SU-DHL-6 (cell line): ENCODE results near the gene LPCAT2.

Experiments used
- H2AFZ ChIP-seq: fragments of 200-600 bp; sonication (generic); 2 replicates; pipeline ENCODE4 v1.6.1; 2014; ENCODE audit warnings: low read depth, mild to moderate bottlenecking, moderate library complexity, mixed read lengths, antibody characterized with exemption, low read length; ENCODE audit not compliant: severe bottlenecking
- H3F3A ChIP-seq: fragments of 200-600 bp; shearing (Covaris generic); 2 replicates; pipeline ENCODE4 v1.6.0; 2016; ENCODE audit warnings: antibody characterized with exemption, mild to moderate bottlenecking; ENCODE audit not compliant: insufficient read depth
- H3K27ac ChIP-seq: fragments of 200-600 bp; sonication (generic); 2 replicates; pipeline ENCODE4 v1.5.1; 2016; ENCODE audit warnings: low read depth, mild to moderate bottlenecking, low read length, moderate library complexity, mixed read lengths
- H3K27me3 ChIP-seq: fragments of 200-600 bp; sonication (generic), shearing (Covaris generic); 2 replicates; pipeline ENCODE4 v1.6.0; 2014; ENCODE audit warnings: mild to moderate bottlenecking, low read length
- H3K36me3 ChIP-seq: fragments of 200-600 bp; sonication (generic); 2 replicates; pipeline ENCODE4 v1.6.1; 2014; ENCODE audit warnings: mild to moderate bottlenecking, low read length, mixed read lengths
- H3K4me2 ChIP-seq: fragments of 300-600, 200-600 bp; shearing (Covaris generic), sonication (generic); 2 replicates; pipeline ENCODE4 v1.6.0; 2014; ENCODE audit warnings: low read length, low read depth, mild to moderate bottlenecking; ENCODE audit not compliant: poor library complexity, severe bottlenecking
- H3K4me3 ChIP-seq: fragments of 200-600 bp; sonication (generic); 2 replicates; pipeline ENCODE4 v1.5.1; 2014; ENCODE audit warnings: antibody characterized with exemption, low read length, mild to moderate bottlenecking, mixed read lengths; ENCODE audit not compliant: insufficient read depth, poor library complexity, severe bottlenecking
- H3K79me2 ChIP-seq: fragments of 200-600 bp; sonication (generic); 2 replicates; pipeline ENCODE4 v1.6.1; 2014; ENCODE audit warnings: mild to moderate bottlenecking, low read length, moderate library complexity; ENCODE audit not compliant: insufficient read depth
- H3K9ac ChIP-seq: fragments of 200-600 bp; sonication (generic); 2 replicates; pipeline ENCODE4 v1.7.0; 2014; ENCODE audit warnings: mild to moderate bottlenecking, low read length
- H3K9me2 ChIP-seq: fragments of 200-600 bp; sonication (generic); replicated peaks from 2 replicates; pipeline ENCODE4 v1.6.1; 2014; ENCODE audit warnings: low read length; ENCODE audit not compliant: insufficient read depth
- H3K9me3 ChIP-seq: fragments of 200-600 bp; sonication (generic); 2 replicates; pipeline ENCODE4 v1.6.1; 2014; ENCODE audit warnings: low read length, mixed read lengths; ENCODE audit not compliant: insufficient read depth
- H4K20me1 ChIP-seq: fragments of 200-600 bp; sonication (generic); 2 replicates; pipeline ENCODE4 v1.6.1; 2014; ENCODE audit warnings: low read depth, mild to moderate bottlenecking, antibody characterized with exemption, low read length, moderate library complexity, mixed read lengths
- EZH2phosphoT487 ChIP-seq: fragments of 200-600 bp; sonication (generic), shearing (Covaris generic); conservative IDR thresholded peaks from 2 replicates; pipeline ENCODE4 v1.6.1; 2018; ENCODE audit warnings: mild to moderate bottlenecking, antibody characterized with exemption, low read length, moderate library complexity, mixed read lengths
- TF ChIP-seq, protein P1 (sequence below): fragments of 200-600 bp; sonication (generic); IDR thresholded peaks from one replicate; pipeline ENCODE4 v1.5.1; 2017; ENCODE audit warnings: antibody characterized with exemption, mild to moderate bottlenecking, low read length, moderate library complexity; ENCODE audit not compliant: insufficient read depth, poor library complexity, severe bottlenecking

LPCAT2 gene

DNA sequence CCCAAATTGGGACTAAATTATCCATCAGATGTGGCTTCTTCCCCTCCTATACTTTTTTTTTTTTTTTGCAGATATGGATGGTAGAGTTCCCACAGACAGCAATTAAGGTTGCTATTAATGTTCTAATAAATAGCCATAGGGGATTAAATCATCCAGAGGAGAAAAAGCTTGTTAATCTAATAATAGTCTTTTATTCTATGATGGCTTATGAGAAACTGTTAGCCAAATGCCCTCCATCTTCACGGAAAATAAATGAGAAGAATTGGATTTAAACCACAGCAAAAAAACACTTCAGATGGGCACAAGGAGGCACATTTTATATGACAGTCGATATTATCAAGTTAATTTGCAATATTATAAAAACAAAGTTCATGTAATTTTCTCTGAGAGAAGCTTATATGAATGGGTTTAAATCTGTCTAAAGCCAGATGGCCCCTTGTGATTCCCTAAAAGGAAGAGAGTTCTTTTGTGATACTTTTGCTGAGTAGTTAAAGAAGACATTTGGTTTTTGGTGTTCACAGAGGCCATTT, 52.5 kb downstream of the LPCAT2 start:
- no peaks in the 10 kb centered on the region for H3K36me3 ChIP-seq
- no peaks in the 10 kb centered on the region for H3K27me3 ChIP-seq
- no peaks in the 10 kb centered on the region for H3F3A ChIP-seq
- no peaks in the 10 kb centered on the region for H3K79me2 ChIP-seq
- H3K9me3 ChIP-seq = no peaks in the 10 kb centered on the region
- H3K27ac ChIP-seq = no peak overlapping the region
- H3K9ac ChIP-seq = no peak overlapping the region
- H3K9me2 ChIP-seq = no peaks in the 10 kb centered on the region
- no peak for TF ChIP-seq EZH2phosphoT487
- no peaks in the 10 kb centered on the region for H4K20me1 ChIP-seq
- no peak overlapping the region for H3K4me3 ChIP-seq
- H2AFZ ChIP-seq = no peak overlapping the region
- no peak overlapping the region for H3K4me2 ChIP-seq

DNA sequence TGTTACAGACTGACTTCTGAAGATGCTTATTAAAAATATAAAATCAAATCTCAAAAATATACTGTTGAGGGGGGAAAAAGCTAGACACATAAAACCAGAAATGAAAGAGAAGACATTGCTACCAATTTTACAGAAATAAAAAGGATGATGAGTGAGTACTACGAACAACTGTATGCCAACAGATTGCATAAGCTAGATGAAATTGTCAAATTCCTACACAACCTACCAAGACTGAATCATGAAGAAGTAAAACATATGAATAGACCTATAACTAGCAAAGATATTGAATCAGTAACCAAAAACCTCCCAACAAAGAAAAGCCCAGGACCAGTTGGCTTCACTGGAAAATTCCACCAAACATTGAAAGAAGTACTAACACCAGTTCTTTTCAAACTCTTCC, 54.1 kb downstream of the LPCAT2 start:
- Histone ChIP-seq H3K4me2 (no peak overlapping the region), H3K9me3 (no peaks in the 10 kb centered on the region), H3K4me3 (no peak overlapping the region), H3K36me3 (no peaks in the 10 kb centered on the region), H2AFZ (no peak overlapping the region), H3K9ac (no peak overlapping the region), H3K27me3 (no peaks in the 10 kb centered on the region), H3F3A (no peaks in the 10 kb centered on the region), H4K20me1 (no peaks in the 10 kb centered on the region), H3K9me2 (no peaks in the 10 kb centered on the region), H3K27ac (no peak overlapping the region), H3K79me2 (no peaks in the 10 kb centered on the region)
- TF ChIP-seq, protein P1, sequence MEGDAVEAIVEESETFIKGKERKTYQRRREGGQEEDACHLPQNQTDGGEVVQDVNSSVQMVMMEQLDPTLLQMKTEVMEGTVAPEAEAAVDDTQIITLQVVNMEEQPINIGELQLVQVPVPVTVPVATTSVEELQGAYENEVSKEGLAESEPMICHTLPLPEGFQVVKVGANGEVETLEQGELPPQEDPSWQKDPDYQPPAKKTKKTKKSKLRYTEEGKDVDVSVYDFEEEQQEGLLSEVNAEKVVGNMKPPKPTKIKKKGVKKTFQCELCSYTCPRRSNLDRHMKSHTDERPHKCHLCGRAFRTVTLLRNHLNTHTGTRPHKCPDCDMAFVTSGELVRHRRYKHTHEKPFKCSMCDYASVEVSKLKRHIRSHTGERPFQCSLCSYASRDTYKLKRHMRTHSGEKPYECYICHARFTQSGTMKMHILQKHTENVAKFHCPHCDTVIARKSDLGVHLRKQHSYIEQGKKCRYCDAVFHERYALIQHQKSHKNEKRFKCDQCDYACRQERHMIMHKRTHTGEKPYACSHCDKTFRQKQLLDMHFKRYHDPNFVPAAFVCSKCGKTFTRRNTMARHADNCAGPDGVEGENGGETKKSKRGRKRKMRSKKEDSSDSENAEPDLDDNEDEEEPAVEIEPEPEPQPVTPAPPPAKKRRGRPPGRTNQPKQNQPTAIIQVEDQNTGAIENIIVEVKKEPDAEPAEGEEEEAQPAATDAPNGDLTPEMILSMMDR = no peak
- TF ChIP-seq EZH2phosphoT487 = no peak

DNA sequence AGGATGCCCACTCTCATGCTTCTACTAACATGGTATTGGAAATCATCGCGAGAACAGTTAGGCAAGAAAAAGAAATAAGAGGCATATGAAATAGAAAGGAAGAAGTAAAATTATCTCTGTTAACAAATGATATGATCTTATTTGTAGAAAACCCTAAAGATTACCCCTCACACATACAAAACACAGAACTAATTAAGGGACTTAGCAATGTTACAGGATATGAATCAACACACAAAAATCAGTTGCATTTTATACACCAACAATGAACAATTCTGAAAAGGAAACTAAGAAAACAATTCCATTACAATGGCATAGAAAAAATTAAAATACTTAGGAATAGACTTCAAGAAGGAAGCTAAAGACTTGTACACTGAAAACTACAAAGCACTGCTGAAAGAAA, 54.9 kb downstream of the LPCAT2 start:
- Histone ChIP-seq H4K20me1 (no peaks in the 10 kb centered on the region), H3K9ac (no peak overlapping the region), H3K36me3 (no peaks in the 10 kb centered on the region), H2AFZ (no peak overlapping the region), H3K27me3 (no peaks in the 10 kb centered on the region), H3K4me2 (no peak overlapping the region), H3K27ac (no peak overlapping the region), H3K4me3 (no peak overlapping the region), H3K9me3 (no peaks in the 10 kb centered on the region), H3K9me2 (no peaks in the 10 kb centered on the region), H3K79me2 (no peaks in the 10 kb centered on the region), H3F3A (no peaks in the 10 kb centered on the region)
- TF ChIP-seq, protein P1 = no peak
- TF ChIP-seq EZH2phosphoT487 = no peak

DNA sequence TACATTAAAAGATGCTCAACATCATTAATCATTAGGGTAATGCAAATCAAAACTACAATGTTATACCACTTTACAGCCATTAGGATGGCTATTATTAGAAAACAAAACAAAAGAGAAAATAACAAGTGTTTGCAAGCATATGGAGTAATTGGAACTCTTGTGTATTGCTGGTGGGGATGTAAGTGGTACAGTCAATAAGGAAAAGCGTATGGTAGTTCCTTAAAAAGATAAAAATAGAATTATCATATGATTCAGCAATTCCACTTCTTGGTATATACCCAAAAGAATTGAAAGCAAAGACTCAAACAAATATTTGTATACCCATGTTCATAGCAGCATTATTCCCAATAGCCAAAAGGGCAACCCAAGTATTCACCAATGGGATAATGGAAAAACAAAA, 56.2 kb downstream of the LPCAT2 start:
- Histone ChIP-seq H3K27ac (no peak overlapping the region), H3K9me2 (no peaks in the 10 kb centered on the region), H3K27me3 (no peaks in the 10 kb centered on the region), H3K9ac (no peak overlapping the region), H3K4me3 (no peak overlapping the region), H3K4me2 (no peak overlapping the region), H3K9me3 (no peaks in the 10 kb centered on the region), H2AFZ (no peak overlapping the region), H3F3A (no peaks in the 10 kb centered on the region), H3K36me3 (no peaks in the 10 kb centered on the region), H3K79me2 (no peaks in the 10 kb centered on the region), H4K20me1 (no peaks in the 10 kb centered on the region)
- TF ChIP-seq, protein P1 = no peak
- TF ChIP-seq EZH2phosphoT487 = no peak
